Hepatocyte (in vitro differentiated cells): ENCODE data around the gene LIMS3.
"Not testable (repeated sequence)": the region's sequence is repeated elsewhere in the genome, so short reads cannot be mapped to it uniquely, and the experiment has no call there.

ENCODE experiments used
- CTCF ChIP-seq: fragments of 200-600 bp; sonication (generic); IDR thresholded peaks from 2 replicates; pipeline ENCODE4 v1.5.1; 2016; ENCODE audit warnings: antibody characterized with exemption, mild to moderate bottlenecking; ENCODE audit not compliant: poor library complexity
- EZH2phosphoT487 ChIP-seq: fragments of 200-600 bp; sonication (generic); IDR thresholded peaks from one replicate; pipeline ENCODE4 v1.6.1; 2018; ENCODE audit warnings: antibody characterized with exemption, mild to moderate bottlenecking, low read depth, moderate library complexity; ENCODE audit not compliant: unreplicated experiment, severe bottlenecking

- not testable (repeated sequence) for TF ChIP-seq CTCF, EZH2phosphoT487
Observed at GRCh38 chr2:109915830-109916229, 17.3 kb downstream of the LIMS3 start.
